22Rv1 (cell line): ENCODE results near the gene TFF3.

Source experiments
- H3K27ac ChIP-seq: fragments of 450-650 bp; 2 replicates; pipeline ENCODE4 v1.5.1; 2017
- ZFX ChIP-seq: fragments of 450-650 bp; IDR thresholded peaks from 2 replicates; pipeline ENCODE4 v1.6.1; 2017; ENCODE audit warnings: antibody characterized with exemption, borderline replicate concordance
- TF ChIP-seq, protein P1 (sequence below): fragments of 450-650 bp; IDR thresholded peaks from 2 replicates; pipeline ENCODE4 v1.5.1; 2017; ENCODE audit warnings: mild to moderate bottlenecking

The TFF3 gene

GRCh38 chr21:42346866-42347600 lies 31.8 kb upstream of the TFF3 start:
- TF ChIP-seq, protein P1, sequence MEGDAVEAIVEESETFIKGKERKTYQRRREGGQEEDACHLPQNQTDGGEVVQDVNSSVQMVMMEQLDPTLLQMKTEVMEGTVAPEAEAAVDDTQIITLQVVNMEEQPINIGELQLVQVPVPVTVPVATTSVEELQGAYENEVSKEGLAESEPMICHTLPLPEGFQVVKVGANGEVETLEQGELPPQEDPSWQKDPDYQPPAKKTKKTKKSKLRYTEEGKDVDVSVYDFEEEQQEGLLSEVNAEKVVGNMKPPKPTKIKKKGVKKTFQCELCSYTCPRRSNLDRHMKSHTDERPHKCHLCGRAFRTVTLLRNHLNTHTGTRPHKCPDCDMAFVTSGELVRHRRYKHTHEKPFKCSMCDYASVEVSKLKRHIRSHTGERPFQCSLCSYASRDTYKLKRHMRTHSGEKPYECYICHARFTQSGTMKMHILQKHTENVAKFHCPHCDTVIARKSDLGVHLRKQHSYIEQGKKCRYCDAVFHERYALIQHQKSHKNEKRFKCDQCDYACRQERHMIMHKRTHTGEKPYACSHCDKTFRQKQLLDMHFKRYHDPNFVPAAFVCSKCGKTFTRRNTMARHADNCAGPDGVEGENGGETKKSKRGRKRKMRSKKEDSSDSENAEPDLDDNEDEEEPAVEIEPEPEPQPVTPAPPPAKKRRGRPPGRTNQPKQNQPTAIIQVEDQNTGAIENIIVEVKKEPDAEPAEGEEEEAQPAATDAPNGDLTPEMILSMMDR, result no peak
- TF ChIP-seq ZFX, result no peak
- H3K27ac ChIP-seq, result no peak overlapping the region

GRCh38 chr21:42346441-42346840 lies 31.2 kb upstream of the TFF3 start:
- no peak overlapping the region for H3K27ac ChIP-seq
- no peak for TF ChIP-seq ZFX
- TF ChIP-seq, protein P1, result no peak

GRCh38 chr21:42344631-42345030 lies 29.4 kb upstream of the TFF3 start:
- H3K27ac ChIP-seq, result no peak overlapping the region
- TF ChIP-seq, protein P1, result no peak
- no peak for TF ChIP-seq ZFX

- no peak for TF ChIP-seq ZFX
- TF ChIP-seq, protein P1, result no peak
- no peak overlapping the region for H3K27ac ChIP-seq
These were observed 28.8 kb upstream of the TFF3 start for GRCh38 chr21:42343963-42344510.

- no peak for TF ChIP-seq ZFX
- TF ChIP-seq, protein P1, result no peak
- no peak overlapping the region for H3K27ac ChIP-seq
These were observed 28.3 kb upstream of the TFF3 start for GRCh38 chr21:42343556-42343955.

DNA sequence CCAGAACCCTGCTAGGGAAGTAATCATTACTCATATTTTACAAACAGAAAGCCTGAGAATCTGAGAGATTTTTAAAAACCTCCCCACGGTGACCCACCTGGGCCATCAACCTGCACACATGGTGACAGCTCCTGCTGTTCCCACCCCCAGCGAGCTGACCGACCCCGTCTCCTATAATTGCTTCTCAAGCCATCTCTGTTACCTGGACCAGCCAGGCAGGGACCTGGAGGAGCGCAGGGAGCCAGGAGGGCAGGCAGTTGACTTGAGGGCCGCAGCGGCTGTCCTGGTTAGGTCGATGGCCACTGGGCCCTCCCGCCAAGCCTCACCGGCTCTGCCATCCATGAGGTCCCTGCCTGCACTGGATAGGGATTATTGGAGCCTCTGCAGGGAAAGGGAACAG lies 27.9 kb upstream of the TFF3 start:
- H3K27ac ChIP-seq, result no peak overlapping the region
- no peak for TF ChIP-seq ZFX
- TF ChIP-seq, protein P1, result no peak

DNA sequence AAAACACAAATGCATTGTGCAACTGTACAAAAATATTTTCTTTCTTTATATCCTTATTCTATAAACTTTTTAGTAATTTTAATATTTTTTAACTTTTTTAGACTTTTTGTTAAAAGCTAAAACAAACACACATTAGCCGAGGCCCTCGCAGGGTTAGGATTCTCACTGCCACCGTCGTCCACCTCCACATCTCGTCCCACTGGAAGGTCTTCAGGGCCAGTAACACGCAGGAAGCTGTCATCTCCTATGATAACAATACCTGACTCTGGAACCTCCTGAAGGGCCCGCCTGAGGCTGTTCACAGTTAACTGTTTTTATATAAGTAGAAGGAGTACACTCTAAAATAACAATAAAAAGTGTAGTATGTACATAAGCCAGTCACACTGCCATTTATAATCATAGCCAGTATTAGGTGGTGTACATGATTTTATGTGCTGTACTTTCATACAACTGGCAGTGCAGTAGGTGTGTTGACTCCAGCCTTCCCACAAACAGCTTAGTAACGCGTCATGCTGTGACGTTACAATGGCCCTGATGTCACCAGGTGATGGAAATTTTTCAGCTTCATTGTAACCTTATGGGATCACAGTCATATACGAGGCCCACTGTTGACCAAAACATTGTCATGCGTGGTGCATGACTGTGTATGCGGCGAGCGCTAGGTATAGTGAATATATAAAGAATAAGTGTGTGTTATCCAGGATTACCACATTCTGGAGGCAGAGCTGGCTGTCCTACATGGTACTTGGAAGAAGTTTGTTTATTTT lies 26.8 kb upstream of the TFF3 start:
- no peak for TF ChIP-seq ZFX
- TF ChIP-seq, protein P1, result no peak

More for the DNA sequence above, 26.8 kb upstream of the TFF3 start:
- no peak overlapping the region for H3K27ac ChIP-seq
